Stimulated activated CD8-positive, alpha-beta memory T cell treated with anti-CD3 and anti-CD28 coated beads, Interleukin-12 subunit alpha, Interleukin-12 subunit beta, amount 100 ng/mL, for 4 hours (primary cell): ENCODE data around the gene VPS29.
"Not testable (repeated sequence)": the region's sequence is repeated elsewhere in the genome, so short reads cannot be mapped to it uniquely, and the experiment has no call there.

Experiments
- DNase-seq: peaks from one replicate; pipeline ENCODE4 v3.0.0-alpha.2; 2020; ENCODE audit warnings: low read depth

Gene VPS29

GRCh38 chr12:110501752-110502738 is at the start of gene VPS29, which contains the start of gene RAD9B:
Gene VPS29, minus strand, starts transcription at chr12:110502111. Its CDS starts 60 bp downstream, at chr12:110502051.
Gene RAD9B, plus strand, starts transcription at chr12:110502331. Its CDS starts 7 bp downstream, at chr12:110502338.
- DNase-seq = peak; percentile 97

GRCh38 chr12:110550981-110551380 is 49.1 kb upstream of the VPS29 start:
- no peak for DNase-seq

- DNase-seq = no peak
Measured at GRCh38 chr12:110549716-110550115, 47.8 kb upstream of the VPS29 start.

- no peak for DNase-seq
Measured at GRCh38 chr12:110548678-110549077, 46.8 kb upstream of the VPS29 start.

GRCh38 chr12:110547090-110547489 is 45.2 kb upstream of the VPS29 start:
- no peak for DNase-seq

- DNase-seq = no peak
Measured at GRCh38 chr12:110546339-110546738, 44.4 kb upstream of the VPS29 start.

- no peak for DNase-seq
Measured at GRCh38 chr12:110545812-110546211, 43.9 kb upstream of the VPS29 start.

GRCh38 chr12:110545259-110545658 is 43.3 kb upstream of the VPS29 start:
- not testable (repeated sequence) for DNase-seq

- DNase-seq = no peak
Measured at GRCh38 chr12:110543965-110544364, 42.1 kb upstream of the VPS29 start.

GRCh38 chr12:110543252-110543959 is 41.5 kb upstream of the VPS29 start:
- DNase-seq = no peak

GRCh38 chr12:110540048-110540447 is 38.1 kb upstream of the VPS29 start:
- DNase-seq = no peak

GRCh38 chr12:110538869-110539622 is 37.1 kb upstream of the VPS29 start:
- DNase-seq = no peak

GRCh38 chr12:110537605-110538409 is 35.9 kb upstream of the VPS29 start:
- DNase-seq = no peak

GRCh38 chr12:110536834-110537604 is 35.1 kb upstream of the VPS29 start:
- no peak for DNase-seq

- no peak for DNase-seq
Measured at GRCh38 chr12:110534811-110535210, 32.9 kb upstream of the VPS29 start.

GRCh38 chr12:110533607-110534006 is 31.7 kb upstream of the VPS29 start:
- no peak for DNase-seq

GRCh38 chr12:110532644-110533043 is 30.7 kb upstream of the VPS29 start:
- no peak for DNase-seq

- DNase-seq = no peak
Measured at GRCh38 chr12:110531741-110532333, 29.9 kb upstream of the VPS29 start.

- no peak for DNase-seq
Measured at GRCh38 chr12:110530511-110530910, 28.6 kb upstream of the VPS29 start.

GRCh38 chr12:110528277-110528839 is 26.4 kb upstream of the VPS29 start:
- DNase-seq = no peak
